Stimulated activated CD8-positive, alpha-beta memory T cell treated with anti-CD3 and anti-CD28 coated beads, Interleukin-7, amount 100 ng/mL, for 48 hours (primary cell): ENCODE results near the gene FBXO44.
"Not testable (repeated sequence)": the region's sequence is repeated elsewhere in the genome, so short reads cannot be mapped to it uniquely, and the experiment has no call there.

ENCODE experiments used
- DNase-seq, 2 donors: peaks; one replicate each; pipeline ENCODE4 v3.0.0-alpha.2; 2020; ENCODE audit warnings: low read depth in 1 of 2; ENCODE audit errors: extremely low read depth in 1 of 2

Gene FBXO44

DNA sequence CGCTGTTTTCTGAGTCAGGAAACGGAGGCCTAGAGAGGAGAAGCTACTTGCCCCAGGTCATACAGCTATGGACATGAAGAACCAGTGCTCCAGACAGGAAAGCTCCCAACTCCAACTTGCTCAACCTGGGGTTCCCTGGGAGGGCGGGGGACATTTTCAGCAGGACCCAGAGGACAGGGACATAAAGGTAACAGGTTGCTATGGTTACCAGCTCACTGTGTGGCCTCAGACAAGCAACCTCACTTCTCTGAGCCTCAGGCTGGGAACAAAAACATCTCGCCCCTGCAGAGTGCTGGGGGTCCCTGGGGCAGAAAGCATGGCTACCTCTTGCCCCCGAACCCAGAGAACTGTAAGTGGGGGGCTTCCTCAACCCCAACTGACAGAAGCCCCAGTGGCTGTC lies 16.6 kb upstream of the FBXO44 start:
- no peak for DNase-seq

DNA sequence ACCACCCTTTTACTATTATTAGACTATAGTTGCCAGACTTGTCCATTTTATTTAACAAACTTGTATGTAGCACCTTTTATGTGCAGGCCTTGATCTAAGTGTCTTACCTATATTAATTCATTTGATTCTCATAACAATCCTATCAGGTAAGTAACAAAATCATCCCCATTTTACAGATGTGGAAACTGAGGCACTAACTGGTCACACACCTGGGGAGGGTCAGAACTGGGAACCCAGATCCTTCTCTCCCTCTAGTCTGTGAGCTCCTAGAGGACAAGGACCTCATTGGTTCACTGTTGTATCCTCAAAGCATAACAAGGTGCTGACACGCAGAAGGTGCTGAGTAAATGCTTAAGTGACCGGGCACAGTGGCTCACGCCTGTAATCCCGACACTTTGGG lies 15.3 kb upstream of the FBXO44 start:
- DNase-seq: no peak

DNA sequence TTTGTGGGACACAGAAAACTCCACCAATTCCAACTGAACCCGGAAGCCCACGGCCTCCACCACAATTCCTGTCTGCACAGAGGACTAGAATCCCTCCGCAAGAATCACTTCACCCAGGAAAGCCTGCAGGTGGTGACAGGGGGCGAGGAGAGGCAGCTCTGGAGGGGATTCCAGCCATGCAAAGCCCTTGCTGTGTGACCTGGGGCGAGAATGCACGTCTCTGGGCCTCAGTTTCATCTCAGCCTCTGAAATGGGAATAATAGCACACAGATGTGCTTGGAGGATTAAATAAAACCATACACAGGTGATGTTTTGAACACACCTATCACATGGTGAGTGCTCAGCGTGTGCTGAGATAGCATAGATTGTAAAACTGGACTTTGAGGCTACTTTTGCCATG lies 14.6 kb upstream of the FBXO44 start:
- DNase-seq: no peak

DNA sequence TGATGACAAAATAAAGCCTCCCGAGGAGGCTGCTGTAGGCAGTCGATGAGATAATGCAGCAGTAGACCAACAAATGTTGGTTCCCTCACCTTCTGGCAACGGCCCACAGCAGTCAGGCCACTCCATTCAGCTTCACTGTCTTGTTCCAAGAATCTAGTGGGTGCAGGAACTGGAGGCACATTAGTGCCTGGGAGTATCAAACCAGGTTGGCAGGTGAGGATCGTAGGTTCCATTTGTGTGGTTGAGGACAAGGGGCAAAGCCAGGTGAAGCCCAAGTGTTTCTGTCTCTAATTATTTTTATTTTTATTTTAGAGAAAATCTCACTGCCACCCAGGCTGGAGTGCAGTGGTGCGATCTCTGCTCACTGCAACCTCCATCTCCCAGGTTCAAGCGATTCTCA lies 13.7 kb upstream of the FBXO44 start:
- no peak for DNase-seq

DNA sequence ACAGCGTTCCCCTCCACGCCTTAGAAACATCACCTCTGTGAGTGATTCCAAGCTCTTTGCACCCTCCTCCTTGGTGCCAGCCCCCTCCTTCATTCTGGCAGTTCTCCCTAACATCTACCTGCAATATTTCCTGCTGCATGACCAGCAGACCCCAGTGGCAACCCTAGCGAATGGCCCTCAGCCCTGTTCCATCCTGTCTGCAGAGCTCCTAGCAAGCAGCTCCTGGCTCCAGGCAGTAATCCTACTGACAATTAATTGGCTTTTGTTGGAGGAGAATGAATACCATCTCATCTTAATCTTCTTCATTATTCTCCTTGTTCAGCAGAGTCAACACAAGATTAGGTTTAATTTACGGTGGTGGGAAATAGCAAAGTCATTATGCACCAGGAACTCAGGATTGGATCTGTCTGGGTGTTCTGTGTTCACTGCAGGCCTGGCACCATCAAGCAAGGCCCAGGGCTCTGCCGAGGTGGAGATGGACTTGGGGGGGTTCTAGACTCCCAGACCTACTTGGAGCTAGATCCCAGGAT lies 12.8 kb upstream of the FBXO44 start:
- no peak for DNase-seq

DNA sequence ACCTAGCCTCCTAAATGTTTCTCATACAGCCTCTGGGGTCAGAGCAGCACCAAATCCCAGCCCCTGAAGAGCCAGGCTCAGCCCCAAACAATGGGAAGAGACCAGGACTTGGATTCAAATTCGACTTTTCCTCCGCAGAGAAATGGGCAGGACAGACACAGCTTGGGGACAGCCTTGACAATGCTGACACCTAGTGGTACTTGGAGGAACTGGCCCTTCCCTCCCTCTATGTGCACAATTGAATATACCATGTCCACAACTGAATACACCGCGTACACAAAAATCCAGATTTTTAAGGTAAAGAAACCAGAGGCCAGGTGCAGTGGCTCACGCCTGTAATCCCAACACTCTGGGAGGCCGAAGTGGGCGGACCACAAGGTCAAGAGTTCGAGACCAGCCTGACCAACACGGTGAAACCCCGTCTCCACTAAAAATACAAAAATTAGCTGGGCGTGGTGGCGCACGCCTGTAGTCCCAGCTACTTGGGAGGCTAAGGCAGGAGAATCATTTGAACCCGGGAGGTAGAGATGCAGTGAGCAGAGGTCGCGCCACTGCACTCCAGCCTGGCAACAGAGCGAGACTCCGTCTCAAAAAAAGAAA lies 12.2 kb upstream of the FBXO44 start:
- DNase-seq: not testable (repeated sequence)

DNA sequence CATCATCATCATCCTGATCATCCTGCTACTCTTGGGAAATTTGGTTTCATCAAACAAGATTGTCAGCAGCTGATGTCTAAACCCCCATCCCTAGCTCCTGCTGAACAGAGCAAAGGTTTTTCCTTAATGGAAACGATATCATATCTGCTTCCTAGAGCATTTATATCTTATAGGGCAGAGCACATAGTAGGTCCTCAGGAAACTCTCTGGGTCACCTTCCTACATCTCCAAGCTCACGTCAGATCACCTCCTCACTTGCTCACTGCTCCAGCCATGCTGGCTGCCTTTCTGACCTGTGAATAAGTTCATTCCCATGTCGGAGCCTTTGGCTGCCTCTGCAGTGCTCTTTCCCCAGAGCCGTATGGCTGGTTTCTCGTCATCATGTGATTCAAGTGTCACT lies 10.9 kb upstream of the FBXO44 start:
- DNase-seq: no peak

DNA sequence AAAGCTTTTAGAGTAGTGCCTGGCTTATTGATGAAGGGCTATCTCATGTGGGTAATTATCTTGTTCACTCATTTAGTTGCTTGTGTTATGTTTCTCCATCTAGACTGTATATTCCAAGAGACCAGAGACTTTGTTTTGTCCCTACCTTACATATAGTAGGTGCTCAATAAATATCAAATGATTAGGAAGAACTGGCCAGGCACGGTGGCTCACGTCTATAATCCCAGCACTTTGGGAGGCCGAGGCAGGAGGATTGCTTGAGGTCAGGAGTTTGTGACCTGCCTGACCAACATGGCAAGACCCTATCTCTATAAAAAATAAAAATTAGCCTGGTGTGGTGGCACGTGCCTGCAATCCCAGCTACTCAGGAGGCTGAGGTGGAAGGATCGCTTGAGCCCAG lies 9.4 kb upstream of the FBXO44 start:
- no peak for DNase-seq

DNA sequence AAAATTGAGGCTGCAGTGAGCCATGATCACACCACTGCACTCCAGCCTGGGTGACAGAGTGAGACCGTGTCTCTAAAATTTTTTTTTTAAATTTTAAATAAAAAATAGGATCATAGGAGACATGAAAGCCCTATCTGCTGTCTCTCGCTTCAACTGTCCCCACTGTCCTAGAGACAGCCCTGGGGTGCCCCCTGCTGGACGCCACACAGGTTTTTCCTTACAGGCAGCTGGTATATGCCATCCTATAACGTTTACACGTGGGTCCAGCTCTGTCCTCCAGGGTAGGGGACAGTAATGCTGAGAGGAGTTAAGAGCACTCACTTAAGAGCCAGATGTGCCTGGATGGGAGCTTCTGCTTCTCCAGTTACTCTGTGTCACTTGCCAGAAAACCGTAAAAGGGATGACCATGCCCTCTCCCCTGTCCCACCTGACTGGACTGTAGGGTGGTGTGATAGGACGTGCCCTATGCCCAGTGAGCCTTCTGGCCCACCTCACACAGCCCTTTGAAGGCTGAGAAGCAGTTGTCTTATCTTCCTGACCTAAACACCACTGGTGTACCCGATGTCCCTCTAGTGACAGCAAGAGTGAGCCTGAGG lies 8.9 kb upstream of the FBXO44 start:
- DNase-seq: peak; percentile 53 to 72

DNA sequence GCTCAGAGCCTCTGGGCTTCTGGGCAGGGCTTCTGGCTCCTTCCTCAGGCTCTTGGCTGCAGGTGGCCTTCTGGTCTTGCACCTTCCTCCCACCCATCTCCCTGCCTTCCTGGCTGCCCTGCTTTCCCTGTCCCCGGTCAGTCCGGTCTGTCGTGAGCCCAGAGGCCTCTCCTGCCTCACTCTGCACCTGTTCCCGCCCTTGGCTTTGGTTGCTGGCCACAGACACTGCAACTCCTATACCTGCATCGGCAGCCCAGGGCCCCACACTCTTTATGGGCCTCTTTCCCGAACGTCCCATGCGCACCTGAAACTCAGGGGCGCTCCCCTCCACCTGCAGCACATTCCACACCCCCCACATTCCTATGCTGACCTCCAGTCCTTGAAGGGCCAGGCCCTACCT lies 8.4 kb upstream of the FBXO44 start:
- no peak for DNase-seq

DNA sequence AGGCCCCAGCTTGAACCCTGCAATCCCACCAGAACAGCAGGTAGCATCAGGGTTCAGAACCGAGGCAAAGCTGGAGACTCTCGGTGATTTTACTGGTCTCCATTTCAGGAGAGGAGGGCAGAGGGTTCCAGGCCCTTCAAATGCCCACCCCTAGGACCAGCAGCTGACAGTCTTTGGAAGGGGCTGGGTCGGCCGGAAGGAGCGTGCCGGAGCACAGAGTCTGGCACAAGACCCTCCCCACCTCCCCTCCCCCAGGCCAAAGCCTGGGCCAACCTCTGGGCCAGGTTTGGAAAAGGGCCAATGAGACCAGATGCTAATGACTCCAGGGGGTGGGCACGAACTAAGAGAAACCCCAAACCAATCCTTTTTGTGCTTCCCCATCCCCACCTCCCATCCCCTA lies 7.3 kb upstream of the FBXO44 start:
- no peak for DNase-seq

DNA sequence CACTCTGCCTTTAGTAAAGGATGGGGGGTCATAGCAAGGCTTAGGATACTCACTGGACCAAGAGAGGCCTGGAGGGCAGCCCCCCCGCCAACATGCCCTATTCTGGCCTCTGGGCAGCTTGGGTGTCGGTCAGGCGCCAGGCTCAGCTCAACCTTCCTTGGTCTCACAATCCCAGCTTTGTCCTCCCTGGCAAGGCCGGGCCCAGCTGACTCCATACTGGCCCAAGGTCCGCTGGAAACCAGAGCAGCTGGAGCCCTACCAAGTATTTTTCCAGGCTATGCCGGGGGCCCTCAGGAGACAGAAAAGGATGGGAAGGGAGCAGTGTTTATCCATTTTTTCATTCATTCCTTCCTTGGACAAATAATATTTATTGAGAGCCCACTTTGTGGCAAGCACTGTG lies 6.6 kb upstream of the FBXO44 start:
- DNase-seq: no peak

DNA sequence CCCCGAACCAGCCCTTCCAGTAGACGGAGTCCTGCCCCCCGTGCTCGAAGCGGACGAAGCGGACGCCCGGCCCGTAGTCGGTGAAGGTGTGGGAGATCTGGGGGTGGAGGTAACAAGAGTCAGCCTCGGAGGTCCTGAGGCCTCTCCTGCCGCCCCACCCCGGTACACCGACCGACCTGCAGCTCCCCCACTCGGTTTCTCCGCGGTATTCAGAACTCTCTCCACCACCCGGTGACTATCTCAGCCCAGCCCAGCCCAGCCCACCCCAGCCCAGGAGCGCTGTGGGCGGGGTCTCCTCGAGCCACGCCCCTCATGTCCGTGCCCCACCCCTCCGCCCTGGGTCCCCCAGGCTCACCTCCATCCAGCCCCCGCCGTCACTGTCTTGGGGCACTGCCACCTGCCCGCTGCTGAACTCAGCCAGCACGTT lies 5.9 kb upstream of the FBXO44 start:
- DNase-seq: no peak

DNA sequence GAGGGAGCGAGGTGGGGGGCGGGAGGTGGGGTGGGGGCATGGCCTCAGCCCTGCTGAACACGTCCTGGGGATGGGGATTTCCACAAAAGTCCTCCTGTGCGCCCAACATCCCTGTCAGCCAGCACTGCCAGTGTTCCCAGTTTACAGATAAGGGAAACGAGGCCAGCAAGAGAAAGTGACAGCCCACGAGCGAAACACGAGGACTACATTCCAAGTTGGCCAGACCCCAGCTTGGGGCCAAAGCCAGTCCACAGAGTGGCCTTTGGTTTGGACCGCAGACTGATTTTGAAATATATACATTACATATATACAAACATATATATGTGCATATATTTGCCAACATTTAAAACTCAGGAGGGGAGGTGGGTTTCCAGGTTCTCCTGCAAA lies 5.4 kb upstream of the FBXO44 start:
- DNase-seq: no peak

DNA sequence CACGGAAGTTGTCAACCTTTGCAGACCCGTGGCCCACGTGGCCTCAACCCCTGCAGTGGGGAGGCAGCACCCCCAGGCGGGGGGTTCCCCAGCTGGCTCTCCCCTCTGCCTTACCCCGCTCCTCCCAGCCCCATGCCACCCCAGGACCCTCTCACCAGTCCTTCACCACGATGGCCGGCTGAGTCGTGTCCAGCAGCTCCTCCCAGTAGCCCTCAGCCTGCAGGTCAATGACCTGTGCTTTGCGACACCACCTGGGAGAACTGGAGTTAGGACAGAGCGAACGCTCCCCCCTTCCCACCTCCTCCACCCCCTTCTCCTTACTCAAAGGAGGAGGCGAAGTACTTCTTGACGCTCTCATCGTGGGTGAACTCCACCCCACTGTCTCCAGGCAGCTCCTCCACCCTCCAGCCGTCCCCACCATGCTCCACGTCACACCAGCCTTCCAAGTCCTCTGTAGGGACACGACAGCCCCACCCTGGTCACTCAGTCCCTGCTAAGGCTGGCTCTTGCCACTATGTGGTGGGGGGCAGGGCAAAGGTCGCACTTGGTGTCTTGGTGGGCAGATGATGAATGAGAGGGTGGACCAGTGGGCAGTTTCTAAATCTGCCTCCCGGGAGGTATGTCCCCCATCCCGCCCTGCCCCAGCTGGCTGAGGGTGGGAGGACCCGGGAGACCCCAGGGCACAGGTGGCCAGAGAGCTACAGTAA lies 4.9 kb upstream of the FBXO44 start:
- no peak for DNase-seq

DNA sequence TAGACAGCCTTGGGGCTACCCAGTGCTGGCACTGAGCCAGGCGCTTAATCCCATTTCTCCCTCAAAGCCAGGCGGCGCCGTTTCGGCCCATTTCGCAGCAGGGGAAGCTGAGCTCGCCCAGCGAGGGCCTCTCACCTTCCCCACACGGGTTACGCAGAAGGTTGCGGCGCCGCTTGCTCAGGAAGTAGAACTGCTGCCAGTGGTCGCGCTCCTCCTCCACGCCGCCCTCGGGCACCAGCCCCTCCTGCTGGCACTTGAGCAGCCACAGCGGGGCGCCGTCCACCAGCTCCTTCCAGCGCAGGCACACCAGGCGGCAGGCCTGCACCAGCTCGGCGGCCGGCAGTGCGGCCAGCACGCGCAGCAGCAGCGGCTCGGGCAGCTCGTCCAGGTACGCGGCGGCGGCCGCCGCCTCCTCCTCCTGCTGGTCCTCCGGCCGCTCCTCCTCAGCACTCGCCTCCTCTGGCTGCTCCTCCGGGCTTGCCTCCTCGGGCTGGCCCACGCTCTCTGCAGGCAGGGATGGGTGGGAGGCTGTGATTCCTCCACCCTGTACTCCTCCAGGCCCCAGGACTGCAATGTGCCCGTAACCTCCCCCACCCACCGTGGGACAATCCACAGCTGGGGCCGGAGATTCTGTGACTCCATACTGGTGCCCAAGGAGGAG lies 4.2 kb upstream of the FBXO44 start:
- DNase-seq: peak; percentile 73 to 83

DNA sequence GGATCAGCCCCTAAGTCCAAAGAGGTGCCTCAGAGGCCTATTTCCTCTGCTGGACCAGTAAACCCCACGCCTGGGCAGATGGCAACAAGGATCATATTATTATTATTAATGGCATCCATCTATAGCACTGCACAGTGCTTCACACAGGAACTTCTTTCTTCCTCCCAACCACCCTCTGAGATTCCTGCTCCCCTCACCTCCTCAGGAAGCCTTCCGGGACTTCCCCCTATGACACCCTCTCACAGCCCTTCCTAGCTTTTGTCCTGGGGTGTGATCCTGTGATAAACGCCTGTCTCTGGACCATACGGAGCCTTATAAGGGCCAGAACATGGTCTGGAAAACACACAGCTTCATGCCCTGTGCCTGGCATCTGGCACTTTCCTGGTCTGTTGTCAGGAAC lies 3.7 kb upstream of the FBXO44 start:
- no peak for DNase-seq

DNA sequence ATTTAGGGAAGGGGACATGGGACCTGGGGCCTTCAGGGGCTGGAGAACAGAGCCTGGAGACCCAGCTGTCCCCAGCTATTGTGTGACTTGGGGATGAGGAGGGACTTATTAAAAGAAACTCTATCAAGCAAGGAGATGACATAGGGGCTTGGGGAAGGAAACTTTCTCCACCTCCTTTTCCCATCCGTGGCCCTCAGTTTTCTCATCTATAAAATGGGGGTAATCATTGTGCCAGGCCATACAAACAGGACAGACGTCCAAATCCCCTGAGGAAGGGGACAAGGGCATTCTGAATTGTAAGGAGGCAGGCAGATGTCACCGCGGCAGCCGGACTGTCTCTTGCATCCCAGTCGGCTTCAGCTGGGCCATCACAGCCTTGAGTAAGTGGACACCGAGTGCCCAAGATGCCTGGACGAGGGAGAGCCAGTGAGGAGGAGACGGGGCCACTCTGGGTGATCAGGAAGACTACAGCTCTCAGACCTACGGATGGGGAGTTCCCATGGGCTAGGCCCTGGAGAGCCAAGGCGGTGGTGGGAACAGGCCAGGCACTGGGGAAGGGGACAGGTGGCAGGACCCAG lies 2.4 kb upstream of the FBXO44 start:
- no peak for DNase-seq

DNA sequence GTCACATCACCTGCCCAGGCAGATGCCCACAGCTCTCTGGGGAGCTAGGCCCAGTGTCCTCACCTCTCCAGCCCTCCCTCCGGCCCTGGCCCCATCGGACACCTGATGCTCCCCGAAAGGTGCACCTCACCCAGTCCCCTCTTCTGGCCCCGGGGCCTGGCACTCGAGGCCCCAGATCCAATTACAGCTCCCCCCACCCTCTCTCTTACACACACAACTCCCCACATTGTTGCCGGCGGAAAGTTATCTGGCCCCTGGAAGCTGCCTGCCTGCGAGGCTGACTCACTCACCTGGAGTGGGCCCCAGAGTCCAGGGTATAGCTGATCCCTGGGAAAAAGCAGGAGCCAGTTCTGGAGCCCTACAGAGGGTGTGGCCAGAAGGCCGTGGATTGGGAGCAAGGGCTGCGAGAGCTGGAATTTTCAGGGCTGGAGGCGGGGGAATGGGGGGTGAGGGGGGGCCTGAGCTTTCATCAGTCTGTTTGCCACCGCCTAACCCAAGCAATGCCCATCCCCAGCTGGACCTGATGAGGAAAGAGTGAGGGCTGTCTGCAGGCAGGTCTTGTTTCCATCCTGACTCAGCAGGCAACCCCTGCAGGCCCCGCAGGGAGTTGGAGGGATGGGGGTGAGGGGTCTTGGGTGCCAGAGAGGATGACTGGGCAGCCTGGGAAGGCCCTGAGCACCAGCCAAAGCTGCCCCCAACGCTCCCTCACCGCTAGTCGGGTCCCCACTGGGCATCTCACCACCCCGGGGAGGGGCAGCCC lies 1.4 kb upstream of the FBXO44 start:
- no peak for DNase-seq

DNA sequence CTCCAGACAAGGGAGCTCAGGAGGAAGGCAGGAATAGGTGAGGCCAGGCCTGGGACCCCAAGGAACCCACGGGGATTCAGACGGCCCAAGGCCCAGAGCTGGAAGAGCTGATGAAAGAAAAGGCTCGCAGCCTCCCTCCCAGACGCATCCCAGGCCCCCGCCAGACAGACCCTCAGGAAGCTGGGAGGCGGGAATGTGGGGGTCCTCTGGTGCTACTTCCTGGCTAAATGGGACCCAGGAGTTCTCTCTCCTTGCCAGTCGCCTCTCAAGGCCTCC lies 878 bp upstream of the FBXO44 start:
- no peak for DNase-seq
